GM18505 (cell line): Measurements from ENCODE around the gene AP5S1.
"Not testable (repeated sequence)": the region's sequence is repeated elsewhere in the genome, so short reads cannot be mapped to it uniquely, and the experiment has no call there.

Experiments used
- ATAC-seq: cut with Tn5 transposase; IDR thresholded peaks from one replicate; pipeline ENCODE4 v1.9.1; 2021; ENCODE audit not compliant: unreplicated experiment
- POLR2A ChIP-seq: IDR thresholded peaks from 4 replicates; pipeline ENCODE4 v1.6.1; 2011; ENCODE audit warnings: borderline replicate concordance; ENCODE audit not compliant: insufficient read depth, insufficient read length; ENCODE audit errors: extremely low read depth

The AP5S1 gene

GRCh38 chr20:3784863-3785239 lies 35.5 kb upstream of the AP5S1 start:
- no peak for ATAC-seq
- no peak for TF ChIP-seq POLR2A

GRCh38 chr20:3785240-3786125 lies 34.9 kb upstream of the AP5S1 start:
- ATAC-seq: no peak
- no peak for TF ChIP-seq POLR2A

- ATAC-seq: peak; percentile 21
- no peak for TF ChIP-seq POLR2A
Measured at GRCh38 chr20:3786126-3786484, 34.2 kb upstream of the AP5S1 start.

- TF ChIP-seq POLR2A: peak; percentile 49
Measured at GRCh38 chr20:3786665-3787323, 33.6 kb upstream of the AP5S1 start, which contains the start of gene CENPB. Gene CENPB, minus strand, starts transcription at chr20:3786740. Its CDS starts 257 bp downstream, at chr20:3786483.

GRCh38 chr20:3787324-3788014 lies 32.9 kb upstream of the AP5S1 start:
- TF ChIP-seq POLR2A: no peak
- no peak for ATAC-seq

More at GRCh38 chr20:3786665-3787323, 33.6 kb upstream of the AP5S1 start, which contains the start of gene CENPB:
- peak; percentile 83 for ATAC-seq

GRCh38 chr20:3788685-3789155 lies 31.6 kb upstream of the AP5S1 start:
- no peak for ATAC-seq
- TF ChIP-seq POLR2A: no peak

GRCh38 chr20:3789201-3789600 lies 31.1 kb upstream of the AP5S1 start:
- ATAC-seq: not testable (repeated sequence)

GRCh38 chr20:3794168-3794567 lies 26.2 kb upstream of the AP5S1 start:
- not testable (repeated sequence) for ATAC-seq

GRCh38 chr20:3794701-3795420 lies 25.5 kb upstream of the AP5S1 start:
- ATAC-seq: no peak
- TF ChIP-seq POLR2A: no peak

- peak; percentile 68 for ATAC-seq
- TF ChIP-seq POLR2A: peak; percentile 65
Measured at GRCh38 chr20:3795511-3796468, 24.6 kb upstream of the AP5S1 start, which contains the start of gene CDC25B. Gene CDC25B, plus strand, starts transcription at chr20:3796310. Its CDS starts 222 bp downstream, at chr20:3796532.

- ATAC-seq: peak; percentile 1
- TF ChIP-seq POLR2A: no peak
Measured at GRCh38 chr20:3796477-3797225, 23.7 kb upstream of the AP5S1 start.
